ENCODE results near the gene SFPQ.

DNA sequence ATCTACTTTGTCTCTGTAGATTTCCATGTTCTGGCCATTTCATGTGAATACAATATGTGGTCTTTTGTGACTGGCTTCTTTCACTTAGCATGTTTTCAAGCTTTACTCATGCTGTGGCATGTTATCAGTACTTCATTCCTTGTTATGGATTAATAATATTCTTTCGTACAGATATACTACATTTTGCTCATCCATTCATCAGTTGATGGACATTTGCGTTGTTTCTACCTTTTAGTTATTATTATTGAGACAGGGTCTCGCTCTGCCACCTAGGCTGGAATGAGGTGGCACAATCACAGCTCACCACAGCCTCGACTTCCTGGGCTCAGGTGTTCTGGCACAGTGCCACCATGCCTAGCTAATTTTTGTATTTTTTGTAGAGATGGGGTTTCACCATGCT, 21.4 kb downstream of the SFPQ start:
- TF ChIP-seq, protein P1, sequence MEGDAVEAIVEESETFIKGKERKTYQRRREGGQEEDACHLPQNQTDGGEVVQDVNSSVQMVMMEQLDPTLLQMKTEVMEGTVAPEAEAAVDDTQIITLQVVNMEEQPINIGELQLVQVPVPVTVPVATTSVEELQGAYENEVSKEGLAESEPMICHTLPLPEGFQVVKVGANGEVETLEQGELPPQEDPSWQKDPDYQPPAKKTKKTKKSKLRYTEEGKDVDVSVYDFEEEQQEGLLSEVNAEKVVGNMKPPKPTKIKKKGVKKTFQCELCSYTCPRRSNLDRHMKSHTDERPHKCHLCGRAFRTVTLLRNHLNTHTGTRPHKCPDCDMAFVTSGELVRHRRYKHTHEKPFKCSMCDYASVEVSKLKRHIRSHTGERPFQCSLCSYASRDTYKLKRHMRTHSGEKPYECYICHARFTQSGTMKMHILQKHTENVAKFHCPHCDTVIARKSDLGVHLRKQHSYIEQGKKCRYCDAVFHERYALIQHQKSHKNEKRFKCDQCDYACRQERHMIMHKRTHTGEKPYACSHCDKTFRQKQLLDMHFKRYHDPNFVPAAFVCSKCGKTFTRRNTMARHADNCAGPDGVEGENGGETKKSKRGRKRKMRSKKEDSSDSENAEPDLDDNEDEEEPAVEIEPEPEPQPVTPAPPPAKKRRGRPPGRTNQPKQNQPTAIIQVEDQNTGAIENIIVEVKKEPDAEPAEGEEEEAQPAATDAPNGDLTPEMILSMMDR (IDR thresholded peaks at IDR 0.05), result no peak
- no peak for TF ChIP-seq POLR2A (IDR thresholded peaks at IDR 0.05)
